IPS-15b (cell line): ENCODE data around the gene DBR1.

Experiments used
- H3K27me3 ChIP-seq: one replicate; pipeline ENCODE4 v1.6.1; 2013; ENCODE audit warnings: low read length; ENCODE audit not compliant: control insufficient read depth, insufficient read depth
- H3K36me3 ChIP-seq: one replicate; pipeline ENCODE4 v1.6.1; 2013; ENCODE audit warnings: low read length; ENCODE audit not compliant: control insufficient read depth, insufficient read depth
- H3K4me1 ChIP-seq: one replicate; pipeline ENCODE4 v1.6.1; 2013; ENCODE audit warnings: mild to moderate bottlenecking, low read length; ENCODE audit not compliant: control insufficient read depth, insufficient read depth
- H3K4me3 ChIP-seq: one replicate; pipeline ENCODE4 v1.5.1; 2013; ENCODE audit warnings: low read depth, low read length
- H3K9ac ChIP-seq: one replicate; pipeline ENCODE4 v1.6.1; 2013; ENCODE audit warnings: low read depth, mild to moderate bottlenecking, low read length
- H3K9me3 ChIP-seq: one replicate; pipeline ENCODE4 v1.6.1; 2013; ENCODE audit warnings: mild to moderate bottlenecking, low read length; ENCODE audit not compliant: control insufficient read depth, insufficient read depth

The DBR1 gene, protein sequence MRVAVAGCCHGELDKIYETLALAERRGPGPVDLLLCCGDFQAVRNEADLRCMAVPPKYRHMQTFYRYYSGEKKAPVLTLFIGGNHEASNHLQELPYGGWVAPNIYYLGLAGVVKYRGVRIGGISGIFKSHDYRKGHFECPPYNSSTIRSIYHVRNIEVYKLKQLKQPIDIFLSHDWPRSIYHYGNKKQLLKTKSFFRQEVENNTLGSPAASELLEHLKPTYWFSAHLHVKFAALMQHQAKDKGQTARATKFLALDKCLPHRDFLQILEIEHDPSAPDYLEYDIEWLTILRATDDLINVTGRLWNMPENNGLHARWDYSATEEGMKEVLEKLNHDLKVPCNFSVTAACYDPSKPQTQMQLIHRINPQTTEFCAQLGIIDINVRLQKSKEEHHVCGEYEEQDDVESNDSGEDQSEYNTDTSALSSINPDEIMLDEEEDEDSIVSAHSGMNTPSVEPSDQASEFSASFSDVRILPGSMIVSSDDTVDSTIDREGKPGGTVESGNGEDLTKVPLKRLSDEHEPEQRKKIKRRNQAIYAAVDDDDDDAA

DNA sequence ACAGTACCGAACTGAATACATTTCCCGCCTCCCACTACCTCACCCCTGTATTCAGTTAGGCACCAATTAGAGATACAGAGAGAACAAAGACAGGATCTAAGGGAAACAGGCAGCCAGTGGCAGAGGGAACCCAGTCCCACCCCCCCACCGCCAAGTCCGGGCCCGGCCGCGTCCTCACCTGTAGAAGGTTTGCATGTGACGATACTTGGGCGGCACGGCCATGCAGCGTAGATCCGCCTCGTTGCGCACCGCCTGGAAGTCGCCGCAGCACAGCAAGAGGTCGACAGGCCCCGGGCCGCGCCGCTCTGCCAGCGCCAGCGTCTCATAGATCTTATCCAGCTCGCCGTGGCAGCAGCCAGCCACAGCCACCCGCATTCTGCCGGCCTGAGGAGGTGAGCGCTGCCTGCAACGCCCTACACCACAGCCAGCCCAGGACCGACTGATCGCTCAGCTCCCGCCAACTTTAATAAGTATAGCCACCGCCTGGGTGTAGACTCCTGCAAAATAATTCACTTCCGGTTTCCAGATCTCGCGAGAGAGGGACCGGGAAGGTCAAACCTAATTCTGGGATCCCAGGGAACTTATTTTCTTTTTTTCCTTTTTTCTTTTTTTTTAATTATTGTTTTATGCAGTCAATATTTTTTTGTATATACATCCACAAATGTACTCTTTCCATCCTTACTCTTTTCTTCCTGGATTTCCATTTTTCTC lies at the start of gene DBR1:
Gene DBR1, minus strand, starts transcription at position 501 of the 711 bp plus-strand sequence. Its CDS starts 126 bp downstream, at position 375.
- H3K36me3 ChIP-seq, result peaks cover 3% of the 10 kb centered on the region
- H3K9ac ChIP-seq, result peak within 1 kb of the TSS; percentile 91
- H3K4me3 ChIP-seq, result peak within 1 kb of the TSS; percentile 91
- no peaks in the 10 kb centered on the region for H3K9me3 ChIP-seq
- no peaks in the 10 kb centered on the region for H3K4me1 ChIP-seq
- H3K27me3 ChIP-seq, result no peaks in the 10 kb centered on the region

DNA sequence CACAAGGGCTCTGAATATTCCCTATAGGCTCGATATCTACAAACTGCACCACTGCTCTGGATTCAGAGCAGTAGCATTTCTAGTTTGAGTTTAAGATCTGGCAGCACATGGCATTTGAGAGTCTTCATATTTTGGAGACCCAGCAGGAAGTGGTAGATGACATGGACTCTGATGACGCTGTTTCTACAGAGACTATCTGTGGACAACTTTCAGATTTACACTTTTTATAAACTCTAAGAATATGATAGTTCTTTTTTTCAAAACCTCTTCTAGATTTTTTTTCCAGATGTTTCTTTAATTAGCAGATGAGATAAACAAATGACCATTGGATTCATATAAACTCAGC lies 48.2 kb upstream of the DBR1 start:
- Histone ChIP-seq H3K9me3 (no peaks in the 10 kb centered on the region), H3K27me3 (no peaks in the 10 kb centered on the region), H3K9ac (no peak overlapping the region), H3K36me3 (peaks cover 6% of the 10 kb centered on the region), H3K4me3 (no peak overlapping the region), H3K4me1 (no peaks in the 10 kb centered on the region)

DNA sequence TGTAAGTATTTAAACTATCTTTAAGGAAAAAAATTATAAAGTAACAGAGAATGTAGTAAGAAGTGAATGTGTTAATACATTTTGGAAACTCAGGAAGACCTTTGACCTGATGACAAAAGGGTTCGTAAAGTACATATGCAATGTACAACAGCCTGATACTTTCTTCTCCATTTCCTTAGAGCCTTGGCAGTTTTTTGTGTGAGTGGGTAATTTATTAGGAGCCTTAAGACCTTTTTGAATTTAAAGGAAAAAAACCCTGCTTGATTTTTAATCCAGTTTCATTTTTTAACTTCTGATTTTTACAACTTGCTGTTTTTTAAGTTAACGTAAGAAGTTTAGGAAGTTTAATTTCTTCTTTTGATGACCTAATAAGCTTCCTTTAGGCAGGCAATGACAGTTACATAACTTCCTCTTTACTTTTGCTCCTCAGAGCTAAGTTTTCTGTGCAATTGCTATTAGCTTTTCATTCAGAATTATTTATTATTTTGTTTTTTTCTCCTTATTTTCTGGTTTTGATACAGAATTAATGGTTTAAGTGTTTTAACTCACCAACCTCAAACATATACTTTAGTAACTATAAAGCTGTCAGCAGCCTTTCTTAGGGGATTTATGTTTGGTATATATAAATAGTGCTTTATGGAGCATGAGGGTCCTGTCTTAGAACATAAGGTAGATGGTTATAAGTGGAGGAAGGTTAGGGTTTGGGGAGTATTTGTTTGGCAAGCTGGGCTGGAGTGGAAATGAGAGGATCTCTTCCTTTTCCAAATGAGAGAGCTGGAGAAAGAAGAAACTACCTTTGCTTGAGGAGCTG lies 47.6 kb upstream of the DBR1 start:
- H3K4me3 ChIP-seq, result no peak overlapping the region
- no peaks in the 10 kb centered on the region for H3K4me1 ChIP-seq
- peaks cover 6% of the 10 kb centered on the region for H3K36me3 ChIP-seq
- H3K27me3 ChIP-seq, result no peaks in the 10 kb centered on the region
- H3K9ac ChIP-seq, result no peak overlapping the region
- no peaks in the 10 kb centered on the region for H3K9me3 ChIP-seq

DNA sequence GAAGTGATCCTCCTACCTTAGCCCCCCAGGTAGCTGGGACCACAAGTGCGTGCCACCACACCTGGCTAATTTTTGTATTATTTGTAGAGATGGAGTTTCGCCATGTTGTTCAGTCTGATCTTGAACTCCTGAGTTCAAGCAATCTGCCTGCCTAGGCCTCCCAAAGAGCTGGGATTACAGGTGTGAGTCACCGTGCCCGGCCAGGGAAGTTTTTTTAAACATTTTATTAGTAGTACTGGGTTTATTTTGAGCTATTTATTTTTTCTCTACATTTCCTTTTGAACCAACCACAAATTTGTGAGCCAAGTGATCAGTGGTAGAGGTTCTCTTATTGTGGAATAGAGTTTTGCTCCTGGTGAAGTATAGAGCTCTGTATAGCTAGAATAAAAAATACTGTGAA lies 46.1 kb upstream of the DBR1 start:
- no peak overlapping the region for H3K4me3 ChIP-seq
- no peak overlapping the region for H3K9ac ChIP-seq
- H3K27me3 ChIP-seq, result no peaks in the 10 kb centered on the region
- peaks cover 6% of the 10 kb centered on the region for H3K36me3 ChIP-seq
- no peaks in the 10 kb centered on the region for H3K9me3 ChIP-seq
- no peaks in the 10 kb centered on the region for H3K4me1 ChIP-seq

DNA sequence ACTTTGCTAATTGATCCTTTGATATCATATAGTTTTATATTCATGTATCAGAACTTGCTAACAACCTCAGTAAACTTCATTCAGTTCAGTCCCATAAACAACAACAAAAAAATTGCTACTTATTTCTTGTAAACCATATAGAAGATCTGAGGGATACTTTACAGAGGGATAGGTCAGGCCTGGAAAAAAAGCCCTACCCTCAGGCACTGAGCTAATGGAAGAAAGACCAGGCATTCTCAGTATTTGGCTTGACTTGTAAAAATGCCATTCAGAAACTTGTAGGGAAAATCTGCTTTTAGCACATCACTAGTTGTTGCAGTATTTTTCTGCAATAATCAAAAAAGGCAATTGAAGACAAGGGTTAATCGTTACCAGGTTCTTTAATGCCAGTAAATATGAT lies 45.5 kb upstream of the DBR1 start:
- Histone ChIP-seq H3K4me3 (no peak overlapping the region), H3K27me3 (no peaks in the 10 kb centered on the region), H3K9me3 (no peaks in the 10 kb centered on the region), H3K9ac (no peak overlapping the region), H3K4me1 (no peaks in the 10 kb centered on the region), H3K36me3 (peaks cover 6% of the 10 kb centered on the region)

DNA sequence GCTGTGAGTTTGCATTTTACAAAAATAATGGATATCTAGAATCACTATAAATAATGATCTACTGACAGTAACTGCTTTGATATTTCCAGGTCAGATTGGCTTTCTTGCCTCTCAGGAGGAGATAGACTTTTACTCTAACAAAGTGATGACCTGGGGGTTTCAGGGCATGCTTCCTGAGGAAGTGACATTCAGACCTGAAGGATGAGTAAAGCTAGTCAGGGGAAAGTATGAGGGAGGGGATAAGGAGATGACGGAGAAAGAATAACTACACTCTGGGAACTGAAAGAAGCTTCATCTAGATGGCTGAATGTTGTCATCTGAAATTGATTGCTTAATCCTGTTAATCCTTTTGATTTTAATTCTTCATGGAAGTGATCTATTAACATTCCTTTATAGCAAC lies 44.5 kb upstream of the DBR1 start:
- Histone ChIP-seq H3K4me3 (no peak overlapping the region), H3K9ac (no peak overlapping the region), H3K27me3 (no peaks in the 10 kb centered on the region), H3K9me3 (no peaks in the 10 kb centered on the region), H3K4me1 (no peaks in the 10 kb centered on the region), H3K36me3 (peaks cover 3% of the 10 kb centered on the region)

DNA sequence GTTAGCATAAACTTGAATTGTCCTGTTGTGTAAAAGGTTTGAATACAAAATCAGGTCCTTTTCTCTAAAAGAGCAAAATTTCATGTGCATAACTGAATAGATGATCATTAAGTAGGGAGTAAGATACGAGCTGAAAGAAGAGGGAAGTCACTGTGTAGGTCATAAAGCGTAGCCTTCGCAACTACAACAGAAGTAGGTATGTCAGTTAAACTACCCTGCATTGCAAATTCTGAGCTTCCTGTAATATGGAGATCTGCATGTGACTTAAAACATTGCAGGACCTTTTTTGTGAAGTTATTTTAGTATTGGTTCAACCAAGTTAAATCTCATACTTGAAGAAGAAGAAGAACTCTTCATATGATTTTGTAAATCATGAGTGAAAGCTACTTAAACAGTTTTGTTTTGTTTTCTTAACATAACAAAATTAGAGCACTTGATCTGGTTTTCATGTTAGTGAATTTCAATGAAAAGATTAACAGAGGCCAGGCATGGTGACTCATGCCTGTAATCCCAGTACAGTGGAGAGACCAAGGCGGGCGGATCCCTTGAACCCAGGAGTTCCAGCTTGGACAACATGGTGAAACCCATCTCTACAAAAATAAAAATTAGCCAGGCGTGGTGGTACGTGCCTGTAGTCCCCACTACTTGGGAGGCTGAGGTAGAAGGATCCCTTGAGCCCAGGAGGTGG lies 38.8 kb upstream of the DBR1 start:
- Histone ChIP-seq H3K9me3 (no peaks in the 10 kb centered on the region), H3K9ac (no peak overlapping the region), H3K27me3 (no peaks in the 10 kb centered on the region), H3K4me3 (no peak overlapping the region), H3K36me3 (no peaks in the 10 kb centered on the region), H3K4me1 (peaks cover 7% of the 10 kb centered on the region)

DNA sequence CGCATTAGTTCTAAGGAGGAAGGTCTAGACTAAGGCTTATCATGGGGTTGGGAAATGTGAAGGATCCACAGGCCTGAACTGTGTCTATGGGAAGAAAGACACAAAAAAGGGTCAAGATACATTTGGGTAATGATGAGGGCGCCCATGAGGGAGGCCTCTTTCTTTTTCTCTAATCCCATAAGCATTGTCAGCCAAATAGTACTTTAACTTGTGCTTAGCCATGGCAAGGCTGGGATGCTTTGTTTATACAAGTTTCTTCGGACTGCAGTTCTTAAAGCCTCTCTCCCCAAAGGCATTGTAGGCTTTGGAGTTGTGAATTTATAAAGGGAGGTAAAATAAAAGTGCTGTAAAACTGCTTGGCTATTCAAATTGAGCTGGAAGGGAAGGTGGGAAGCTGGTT lies 35.8 kb upstream of the DBR1 start:
- Histone ChIP-seq H3K4me3 (no peak overlapping the region), H3K36me3 (no peaks in the 10 kb centered on the region), H3K4me1 (peaks cover 7% of the 10 kb centered on the region), H3K9ac (no peak overlapping the region), H3K27me3 (no peaks in the 10 kb centered on the region), H3K9me3 (no peaks in the 10 kb centered on the region)

DNA sequence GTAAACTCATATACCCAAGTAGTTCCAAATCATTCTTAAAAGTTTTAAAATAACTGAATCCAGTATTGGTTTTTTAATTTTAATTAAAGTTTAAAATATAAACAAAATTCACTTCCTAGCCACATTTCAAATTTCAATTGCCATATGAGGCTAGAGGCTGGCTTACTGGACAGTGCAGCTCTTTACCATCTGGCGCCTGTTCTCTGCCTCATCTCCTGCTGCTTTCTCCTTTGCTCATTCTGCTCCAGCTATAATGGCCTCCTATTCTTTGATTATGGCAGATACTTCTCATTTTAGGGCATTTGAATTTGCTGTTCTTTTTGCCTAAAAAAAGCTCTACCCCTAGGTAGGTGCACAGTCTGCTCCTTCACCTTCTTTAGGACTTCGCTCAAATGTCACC lies 31.5 kb upstream of the DBR1 start:
- H3K27me3 ChIP-seq, result no peaks in the 10 kb centered on the region
- H3K9me3 ChIP-seq, result no peaks in the 10 kb centered on the region
- H3K4me3 ChIP-seq, result no peak overlapping the region
- H3K9ac ChIP-seq, result no peak overlapping the region
- no peaks in the 10 kb centered on the region for H3K36me3 ChIP-seq
- H3K4me1 ChIP-seq, result peaks cover 12% of the 10 kb centered on the region

DNA sequence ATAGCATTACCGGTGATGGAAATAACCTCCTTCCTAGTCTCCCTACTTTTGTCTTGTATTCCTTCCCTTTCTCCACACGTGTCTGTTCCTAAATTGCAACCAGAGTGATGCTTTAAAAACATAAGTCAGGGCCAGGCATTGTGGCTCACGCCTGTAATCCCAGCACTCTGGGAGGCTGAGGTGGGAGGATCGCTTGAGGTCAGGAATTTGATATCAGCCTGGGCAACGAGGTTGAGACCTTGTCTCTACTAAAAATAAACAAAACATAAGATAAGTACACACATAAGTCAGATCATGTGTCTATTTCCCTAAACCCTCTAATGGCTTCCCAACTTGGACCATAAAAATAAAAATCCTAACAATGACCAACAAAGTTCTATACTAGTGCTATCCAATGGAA lies 30.8 kb upstream of the DBR1 start:
- H3K4me3 ChIP-seq, result no peak overlapping the region
- no peak overlapping the region for H3K9ac ChIP-seq
- H3K9me3 ChIP-seq, result no peaks in the 10 kb centered on the region
- no peaks in the 10 kb centered on the region for H3K27me3 ChIP-seq
- peaks cover 8% of the 10 kb centered on the region for H3K4me1 ChIP-seq
- H3K36me3 ChIP-seq, result no peaks in the 10 kb centered on the region

DNA sequence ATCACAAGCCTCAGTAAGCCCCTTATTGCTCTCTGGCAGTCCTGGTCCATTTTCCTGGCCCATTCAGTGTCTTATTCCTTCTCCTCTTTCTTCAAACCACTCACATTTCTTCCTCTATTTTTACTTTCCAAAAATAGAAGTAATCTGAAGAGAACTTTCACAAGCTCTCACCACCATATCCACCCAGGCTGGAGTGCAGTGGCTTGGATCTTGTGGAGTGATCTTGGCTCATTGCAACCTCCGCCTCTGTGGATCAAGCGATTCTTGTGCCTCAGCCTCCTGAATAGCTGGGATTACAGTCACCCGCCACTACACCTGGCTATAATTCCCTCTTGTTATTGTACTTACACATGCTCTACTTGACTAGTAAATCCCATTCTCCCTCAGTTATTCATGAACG lies 29.2 kb upstream of the DBR1 start:
- H3K27me3 ChIP-seq, result no peaks in the 10 kb centered on the region
- peaks cover 5% of the 10 kb centered on the region for H3K4me1 ChIP-seq
- no peaks in the 10 kb centered on the region for H3K9me3 ChIP-seq
- no peaks in the 10 kb centered on the region for H3K36me3 ChIP-seq
- no peak overlapping the region for H3K9ac ChIP-seq
- no peak overlapping the region for H3K4me3 ChIP-seq
